Nephron progenitor cell (in vitro differentiated cells): ENCODE data around the gene YWHAB.

Experiments used
- DNase-seq: peaks from one replicate; pipeline ENCODE4 v3.0.0; 2021
- H3K27ac Mint-ChIP-seq: 2 replicates; pipeline ENCODE4 v1.8.0; 2021; ENCODE audit warnings: mild to moderate bottlenecking, moderate library complexity, mixed read lengths
- H3K27me3 Mint-ChIP-seq: 2 replicates; pipeline ENCODE4 v1.8.0; 2021; ENCODE audit warnings: mild to moderate bottlenecking, low read depth, mixed read lengths; ENCODE audit not compliant: poor library complexity
- H3K36me3 Mint-ChIP-seq: 2 replicates; pipeline ENCODE4 v1.8.0; 2021; ENCODE audit warnings: low read depth, mixed read lengths
- H3K4me1 Mint-ChIP-seq: 2 replicates; pipeline ENCODE4 v1.8.0; 2021; ENCODE audit warnings: mixed read lengths
- H3K4me3 Mint-ChIP-seq: 2 replicates; pipeline ENCODE4 v1.8.0; 2021; ENCODE audit warnings: mild to moderate bottlenecking, moderate library complexity, mixed read lengths
- H3K9me3 Mint-ChIP-seq: 2 replicates; pipeline ENCODE4 v1.8.0; 2021; ENCODE audit warnings: mild to moderate bottlenecking, moderate library complexity, mixed read lengths
- CTCF ChIP-seq: fragments of 200-600 bp; sonication (generic); IDR thresholded peaks from 2 replicates; pipeline ENCODE4 v1.5.0; 2021; ENCODE audit warnings: antibody characterized with exemption

YWHAB gene

GRCh38 chr20:44900231-44900854 lies 14.8 kb downstream of the YWHAB start:
- no peak overlapping the region for H3K4me3 Mint-ChIP-seq
- no peaks in the 10 kb centered on the region for H3K4me1 Mint-ChIP-seq
- H3K9me3 Mint-ChIP-seq = no peaks in the 10 kb centered on the region
- H3K36me3 Mint-ChIP-seq = peaks cover 69% of the 10 kb centered on the region
- DNase-seq = no peak
- no peak for TF ChIP-seq CTCF
- no peak overlapping the region for H3K27ac Mint-ChIP-seq
- H3K27me3 Mint-ChIP-seq = no peaks in the 10 kb centered on the region

GRCh38 chr20:44901974-44902373 lies 16.5 kb downstream of the YWHAB start:
- Mint-ChIP-seq H3K36me3 (peaks cover 66% of the 10 kb centered on the region), H3K27me3 (no peaks in the 10 kb centered on the region), H3K4me1 (no peaks in the 10 kb centered on the region), H3K4me3 (no peak overlapping the region), H3K9me3 (no peaks in the 10 kb centered on the region), H3K27ac (no peak overlapping the region)
- no peak for TF ChIP-seq CTCF
- DNase-seq = no peak

DNA sequence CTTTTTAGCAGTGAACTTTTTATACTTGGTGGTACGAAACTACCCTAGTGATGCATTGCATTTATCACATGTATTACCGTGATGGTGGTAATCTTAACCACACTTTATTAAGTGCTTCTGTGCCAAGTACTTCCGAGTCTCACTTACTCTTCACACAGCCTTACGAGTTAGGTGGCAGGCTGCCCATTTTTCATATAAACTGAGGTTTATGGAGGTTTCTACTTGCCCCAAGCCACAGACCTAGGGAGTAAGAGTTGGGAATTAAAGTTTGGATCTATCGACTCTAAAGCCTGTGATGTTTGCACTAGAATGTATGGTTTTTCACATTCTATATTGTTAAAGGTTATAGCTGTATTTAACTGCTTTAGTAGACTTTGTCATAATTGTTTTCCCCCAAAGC lies 18.9 kb downstream of the YWHAB start:
- H3K27me3 Mint-ChIP-seq = no peaks in the 10 kb centered on the region
- peaks cover 55% of the 10 kb centered on the region for H3K36me3 Mint-ChIP-seq
- no peaks in the 10 kb centered on the region for H3K9me3 Mint-ChIP-seq
- H3K4me1 Mint-ChIP-seq = peaks cover 9% of the 10 kb centered on the region
- H3K27ac Mint-ChIP-seq = no peak overlapping the region
- DNase-seq = no peak
- H3K4me3 Mint-ChIP-seq = no peak overlapping the region
- TF ChIP-seq CTCF = no peak

- peak overlapping the region; percentile 83 for H3K27ac Mint-ChIP-seq
- H3K9me3 Mint-ChIP-seq = no peaks in the 10 kb centered on the region
- H3K4me1 Mint-ChIP-seq = peaks cover 34% of the 10 kb centered on the region
- no peak for TF ChIP-seq CTCF
- DNase-seq = no peak
- H3K27me3 Mint-ChIP-seq = no peaks in the 10 kb centered on the region
- peak overlapping the region; percentile 87 for H3K4me3 Mint-ChIP-seq
- peaks cover 42% of the 10 kb centered on the region for H3K36me3 Mint-ChIP-seq
These were observed 23.7 kb downstream of the YWHAB start for GRCh38 chr20:44908987-44909871.

DNA sequence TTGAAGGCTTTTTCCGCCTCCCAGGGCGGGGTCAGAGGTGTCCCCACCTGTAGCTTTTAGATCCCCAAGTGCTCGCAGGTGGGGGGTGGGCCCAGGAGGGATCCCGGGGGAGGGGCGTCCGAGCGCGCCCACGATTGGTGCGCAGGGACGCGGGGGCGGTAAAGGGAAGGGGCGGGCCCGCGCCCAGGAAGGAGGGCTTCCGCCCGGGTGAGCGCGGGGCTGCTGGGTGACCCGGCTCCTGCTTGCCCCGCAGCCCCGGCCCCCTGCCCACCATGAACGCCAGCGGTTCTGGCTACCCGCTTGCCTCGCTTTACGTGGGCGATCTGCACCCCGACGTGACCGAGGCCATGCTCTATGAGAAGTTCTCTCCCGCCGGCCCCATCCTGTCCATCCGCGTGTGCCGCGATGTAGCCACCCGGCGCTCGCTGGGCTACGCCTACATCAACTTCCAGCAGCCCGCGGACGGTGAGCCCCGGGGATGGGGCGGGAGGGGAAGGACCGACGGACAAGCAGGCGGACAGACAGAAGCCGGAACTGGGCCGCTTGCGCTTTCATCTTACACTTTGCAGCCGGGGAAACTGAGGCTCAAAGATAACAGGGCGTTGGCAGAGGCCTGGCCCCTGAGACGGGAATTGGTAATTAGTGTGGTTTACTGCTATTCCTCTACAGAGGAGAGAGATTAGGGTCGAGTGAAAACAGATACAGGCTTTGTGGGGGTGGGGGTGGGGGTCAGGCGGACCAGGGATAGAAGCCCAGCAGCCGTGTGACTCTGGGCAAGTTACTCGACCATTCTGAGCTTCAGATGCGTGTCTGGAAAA lies 24.6 kb downstream of the YWHAB start, which contains the start of gene PABPC1L:
Gene PABPC1L, plus strand, starts transcription at position 189 of the 818 bp plus-strand sequence. Its CDS starts 84 bp downstream, at position 273.
- no peak for TF ChIP-seq CTCF
- peak; percentile 75 for DNase-seq
- peak within 1 kb of the TSS; percentile 87 for H3K4me3 Mint-ChIP-seq
- peak within 1 kb of the TSS; percentile 83 for H3K27ac Mint-ChIP-seq
- H3K9me3 Mint-ChIP-seq = no peaks in the 10 kb centered on the region
- no peaks in the 10 kb centered on the region for H3K27me3 Mint-ChIP-seq
- peaks cover 36% of the 10 kb centered on the region for H3K36me3 Mint-ChIP-seq
- H3K4me1 Mint-ChIP-seq = peaks cover 34% of the 10 kb centered on the region
